OCI-LY1 (cell line): Measurements from ENCODE around the gene COL15A1.
A peak's percentile ranks its signal among the peaks of the same experiment; 100 is the strongest.

Source experiments
- H2AFZ ChIP-seq: fragments of 200-600 bp; sonication (generic), shearing (Covaris generic); 2 replicates; pipeline ENCODE4 v1.6.0; 2014; ENCODE audit warnings: antibody characterized with exemption, mild to moderate bottlenecking, low read length
- H3F3A ChIP-seq: fragments of 200-600 bp; sonication (generic), shearing (Covaris generic); 2 replicates; pipeline ENCODE4 v1.6.0; 2014; ENCODE audit warnings: mild to moderate bottlenecking, antibody characterized with exemption, low read length, moderate library complexity; ENCODE audit not compliant: insufficient read depth
- H3K27ac ChIP-seq: fragments of 200-600 bp; sonication (generic); 2 replicates; pipeline ENCODE4 v1.5.1; 2014; ENCODE audit warnings: low read length, mixed run types, mild to moderate bottlenecking, low read depth; ENCODE audit not compliant: poor library complexity, severe bottlenecking
- H3K27me3 ChIP-seq: fragments of 200-600 bp; sonication (generic); 2 replicates; pipeline ENCODE4 v1.6.0; 2014; ENCODE audit warnings: antibody characterized with exemption, mild to moderate bottlenecking, low read length, moderate library complexity; ENCODE audit not compliant: insufficient read depth
- H3K36me3 ChIP-seq: fragments of 200-600 bp; sonication (generic); 2 replicates; pipeline ENCODE4 v1.6.1; 2014; ENCODE audit warnings: mild to moderate bottlenecking, antibody characterized with exemption, low read length, moderate library complexity, mixed read lengths; ENCODE audit not compliant: insufficient read depth
- H3K4me1 ChIP-seq: fragments of 200-600 bp; sonication (generic); 2 replicates; pipeline ENCODE4 v1.5.1; 2014; ENCODE audit warnings: mild to moderate bottlenecking, low read length, moderate library complexity; ENCODE audit not compliant: insufficient read depth, severe bottlenecking
- H3K4me2 ChIP-seq: fragments of 200-600 bp; sonication (generic), shearing (Covaris generic); 2 replicates; pipeline ENCODE4 v1.6.1; 2014; ENCODE audit warnings: low read length
- H3K4me3 ChIP-seq: fragments of 200-600 bp; sonication (generic); 2 replicates; pipeline ENCODE4 v1.5.1; 2014; ENCODE audit warnings: low read length, low read depth, mild to moderate bottlenecking, mixed read lengths; ENCODE audit not compliant: poor library complexity, severe bottlenecking
- H3K79me2 ChIP-seq: fragments of 200-600 bp; shearing (Covaris generic); 2 replicates; pipeline ENCODE4 v1.6.1; 2016; ENCODE audit warnings: mixed run types, low read length, mixed read lengths; ENCODE audit not compliant: insufficient read depth
- H3K9ac ChIP-seq: fragments of 200-600 bp; sonication (generic), shearing (Covaris generic); 2 replicates; pipeline ENCODE4 v1.6.1; 2014; ENCODE audit warnings: mild to moderate bottlenecking, low read length, mixed read lengths
- H3K9me2 ChIP-seq: fragments of 200-600 bp; sonication (generic), shearing (Covaris generic); 2 replicates; pipeline ENCODE4 v1.6.1; 2014; ENCODE audit warnings: low read depth, mild to moderate bottlenecking, low read length, mixed read lengths
- H3K9me3 ChIP-seq: fragments of 200-600 bp; shearing (Covaris generic); 2 replicates; pipeline ENCODE4 v1.6.1; 2014; ENCODE audit warnings: low read length, mixed read lengths
- H4K20me1 ChIP-seq: fragments of 200-600 bp; sonication (generic), shearing (Covaris generic); 2 replicates; pipeline ENCODE4 v1.6.0; 2016; ENCODE audit warnings: mild to moderate bottlenecking, low read length; ENCODE audit not compliant: insufficient read depth
- EZH2 ChIP-seq: fragments of 200-600 bp; sonication (generic), shearing (Covaris generic); IDR thresholded peaks from 2 replicates; pipeline ENCODE4 v1.8.0; 2017; ENCODE audit warnings: borderline replicate concordance, mixed run types, mild to moderate bottlenecking, antibody characterized with exemption, low read length, moderate library complexity, mixed read lengths
- TF ChIP-seq, protein P1 (sequence below): fragments of 200-600 bp; sonication (generic), shearing (Covaris generic); IDR thresholded peaks from 2 replicates; pipeline ENCODE4 v1.5.1; 2017; ENCODE audit warnings: mild to moderate bottlenecking, antibody characterized with exemption, low read length, moderate library complexity, mixed read lengths

Gene COL15A1

DNA sequence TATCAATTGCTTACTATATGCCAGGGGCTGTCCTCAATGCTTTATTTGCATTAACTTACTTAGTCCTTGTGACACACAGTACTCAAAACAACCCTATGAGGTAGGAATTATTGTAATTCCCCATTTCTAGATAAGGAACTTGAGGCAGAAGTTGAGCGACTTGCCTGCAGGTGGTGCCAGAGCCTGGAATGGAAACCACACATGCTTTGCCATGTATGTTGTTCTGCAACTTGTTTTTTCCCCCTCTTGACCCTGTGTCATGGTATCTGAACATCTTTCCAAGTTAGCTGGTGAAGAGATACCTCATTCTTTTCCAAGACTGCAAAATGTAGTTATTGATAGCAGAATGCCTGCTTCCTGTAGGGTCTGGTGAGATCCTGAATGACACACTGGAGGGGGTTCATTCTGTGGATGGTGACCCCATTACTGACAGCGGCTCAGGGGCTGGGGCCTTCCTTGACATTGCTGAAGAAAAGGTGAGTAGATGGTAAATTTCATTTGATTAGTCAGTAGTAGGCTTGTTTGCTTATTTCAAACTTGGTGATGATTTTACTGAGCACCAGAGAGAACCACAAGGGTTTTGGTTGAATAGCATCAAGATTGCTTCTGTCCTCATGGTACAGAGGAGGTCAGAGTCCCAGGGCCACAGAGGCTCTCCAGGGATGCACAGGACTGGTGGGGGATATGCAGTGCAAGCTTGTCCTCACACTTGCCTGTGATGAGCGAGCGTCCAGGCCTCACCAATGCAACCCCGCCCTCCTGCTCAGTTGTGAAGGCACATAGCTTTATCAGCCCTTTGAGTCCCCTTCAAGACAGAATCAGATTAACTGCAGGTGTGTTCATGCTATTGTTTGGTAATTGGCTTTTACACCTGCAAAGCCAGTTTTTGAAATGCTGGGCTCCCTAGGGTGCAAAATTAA is 57.0 kb downstream of the COL15A1 start:
- Histone ChIP-seq H3K4me3 (no peak overlapping the region), H2AFZ (no peak overlapping the region), H3K27me3 (no peaks in the 10 kb centered on the region)

DNA sequence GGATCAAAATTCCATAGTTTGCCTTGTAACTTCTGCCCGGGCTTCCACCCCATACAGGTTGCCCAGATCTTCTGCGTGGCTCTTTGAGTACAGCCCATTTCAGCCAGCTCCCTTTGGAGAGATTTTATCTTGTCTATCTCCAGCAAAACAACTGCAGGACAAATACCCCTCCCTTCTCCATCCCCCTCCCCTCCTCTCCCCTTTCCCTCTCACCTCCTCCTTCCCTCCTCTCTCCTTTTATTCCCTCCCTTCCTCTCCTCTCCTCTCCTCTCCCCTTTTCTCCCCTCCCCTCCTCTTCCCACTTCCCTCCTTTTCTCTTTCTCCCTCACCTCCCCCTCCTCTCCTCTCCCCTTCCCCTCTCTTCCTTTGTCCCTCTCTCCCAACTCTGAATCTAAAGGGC is 58.2 kb downstream of the COL15A1 start:
- no peaks in the 10 kb centered on the region for H3K36me3 ChIP-seq
- H3K79me2 ChIP-seq: no peaks in the 10 kb centered on the region
- H3K4me3 ChIP-seq: no peak overlapping the region
- H3K27ac ChIP-seq: no peak overlapping the region
- TF ChIP-seq, protein P1, sequence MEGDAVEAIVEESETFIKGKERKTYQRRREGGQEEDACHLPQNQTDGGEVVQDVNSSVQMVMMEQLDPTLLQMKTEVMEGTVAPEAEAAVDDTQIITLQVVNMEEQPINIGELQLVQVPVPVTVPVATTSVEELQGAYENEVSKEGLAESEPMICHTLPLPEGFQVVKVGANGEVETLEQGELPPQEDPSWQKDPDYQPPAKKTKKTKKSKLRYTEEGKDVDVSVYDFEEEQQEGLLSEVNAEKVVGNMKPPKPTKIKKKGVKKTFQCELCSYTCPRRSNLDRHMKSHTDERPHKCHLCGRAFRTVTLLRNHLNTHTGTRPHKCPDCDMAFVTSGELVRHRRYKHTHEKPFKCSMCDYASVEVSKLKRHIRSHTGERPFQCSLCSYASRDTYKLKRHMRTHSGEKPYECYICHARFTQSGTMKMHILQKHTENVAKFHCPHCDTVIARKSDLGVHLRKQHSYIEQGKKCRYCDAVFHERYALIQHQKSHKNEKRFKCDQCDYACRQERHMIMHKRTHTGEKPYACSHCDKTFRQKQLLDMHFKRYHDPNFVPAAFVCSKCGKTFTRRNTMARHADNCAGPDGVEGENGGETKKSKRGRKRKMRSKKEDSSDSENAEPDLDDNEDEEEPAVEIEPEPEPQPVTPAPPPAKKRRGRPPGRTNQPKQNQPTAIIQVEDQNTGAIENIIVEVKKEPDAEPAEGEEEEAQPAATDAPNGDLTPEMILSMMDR: no peak
- TF ChIP-seq EZH2: no peak
- no peaks in the 10 kb centered on the region for H3K27me3 ChIP-seq
- H3K4me2 ChIP-seq: no peak overlapping the region
- H3K9me2 ChIP-seq: no peaks in the 10 kb centered on the region
- no peaks in the 10 kb centered on the region for H3K4me1 ChIP-seq
- no peak overlapping the region for H3K9ac ChIP-seq
- no peaks in the 10 kb centered on the region for H4K20me1 ChIP-seq
- no peaks in the 10 kb centered on the region for H3K9me3 ChIP-seq
- H2AFZ ChIP-seq: no peak overlapping the region
- H3F3A ChIP-seq: no peaks in the 10 kb centered on the region

More for the DNA sequence above, 57.0 kb downstream of the COL15A1 start:
- no peaks in the 10 kb centered on the region for H3F3A ChIP-seq
- no peaks in the 10 kb centered on the region for H4K20me1 ChIP-seq
- no peak overlapping the region for H3K9ac ChIP-seq
- no peaks in the 10 kb centered on the region for H3K4me1 ChIP-seq
- H3K36me3 ChIP-seq: no peaks in the 10 kb centered on the region
- no peak overlapping the region for H3K4me2 ChIP-seq
- H3K9me3 ChIP-seq: no peaks in the 10 kb centered on the region
- H3K9me2 ChIP-seq: no peaks in the 10 kb centered on the region
- H3K27ac ChIP-seq: no peak overlapping the region
- TF ChIP-seq EZH2: no peak
- TF ChIP-seq, protein P1: peak; percentile 89
- no peaks in the 10 kb centered on the region for H3K79me2 ChIP-seq

DNA sequence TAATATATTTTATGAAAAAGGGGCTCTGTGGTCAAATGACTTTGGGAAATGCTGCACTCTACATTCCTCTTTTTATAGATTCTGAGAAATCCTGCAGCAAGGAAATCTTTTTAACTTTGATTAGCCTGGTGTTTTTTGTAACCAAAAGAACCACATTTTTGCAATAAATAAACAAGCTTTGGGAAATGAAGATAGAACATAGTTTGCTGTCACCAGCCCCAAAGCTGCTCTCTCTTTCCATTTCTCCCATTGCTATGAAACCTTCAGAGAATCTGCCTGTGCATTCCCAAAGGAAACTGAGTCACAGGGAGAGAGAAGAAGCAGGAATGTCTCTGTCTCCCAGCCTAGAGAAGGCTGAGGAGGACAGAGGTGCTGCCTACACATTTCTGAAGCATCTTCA is 59.0 kb downstream of the COL15A1 start:
- no peaks in the 10 kb centered on the region for H3F3A ChIP-seq
- H3K4me3 ChIP-seq: no peak overlapping the region
- H3K9me3 ChIP-seq: no peaks in the 10 kb centered on the region; the same call in 1 of the 2 replicates
- no peak overlapping the region for H2AFZ ChIP-seq
- H3K4me2 ChIP-seq: no peak overlapping the region
- no peaks in the 10 kb centered on the region for H3K9me2 ChIP-seq
- no peaks in the 10 kb centered on the region for H3K36me3 ChIP-seq
- no peak overlapping the region for H3K27ac ChIP-seq
- no peaks in the 10 kb centered on the region for H3K4me1 ChIP-seq
- H4K20me1 ChIP-seq: no peaks in the 10 kb centered on the region
- no peaks in the 10 kb centered on the region for H3K79me2 ChIP-seq
- no peak overlapping the region for H3K9ac ChIP-seq
- no peak for TF ChIP-seq EZH2
- TF ChIP-seq, protein P1: no peak
- no peaks in the 10 kb centered on the region for H3K27me3 ChIP-seq
